ENCODE data around the gene DAB2IP.
A peak's percentile ranks its signal among the peaks of the same experiment; 100 is the strongest.

Gene DAB2IP

GRCh38 chr9:121743441-121744001 lies 92.1 kb downstream of the DAB2IP start:
- FAIRE-seq (peak; percentile 90), DNase-seq (ENCODE audit: low spot score) (peak; percentile 84)

GRCh38 chr9:121744002-121744686 lies 92.7 kb downstream of the DAB2IP start:
- FAIRE-seq (no peak), DNase-seq (ENCODE audit: low spot score) (peak; percentile 31)

GRCh38 chr9:121744687-121745395 lies 93.4 kb downstream of the DAB2IP start:
- FAIRE-seq, result no peak
- DNase-seq (ENCODE audit: low spot score), result peak; percentile 6

GRCh38 chr9:121745396-121745695 lies 93.9 kb downstream of the DAB2IP start:
- FAIRE-seq (no peak), DNase-seq (ENCODE audit: low spot score) (no peak)

GRCh38 chr9:121746411-121746810 lies 95.0 kb downstream of the DAB2IP start:
- DNase-seq (ENCODE audit: low spot score) (no peak), FAIRE-seq (no peak)

- FAIRE-seq, result no peak
- no peak for DNase-seq (ENCODE audit: low spot score)
Measured at GRCh38 chr9:121746866-121747265, 95.4 kb downstream of the DAB2IP start.

- no peak for DNase-seq (ENCODE audit: low spot score)
- FAIRE-seq, result no peak
Measured at GRCh38 chr9:121748074-121748473, 96.6 kb downstream of the DAB2IP start.

- no peak for FAIRE-seq
- no peak for DNase-seq (ENCODE audit: low spot score)
Measured at GRCh38 chr9:121748727-121749423, 97.4 kb downstream of the DAB2IP start.

- no peak for FAIRE-seq
- no peak for DNase-seq (ENCODE audit: low spot score)
Measured at GRCh38 chr9:121749614-121750013, 98.2 kb downstream of the DAB2IP start.

- no peak for FAIRE-seq
- DNase-seq (ENCODE audit: low spot score), result no peak
Measured at GRCh38 chr9:121750259-121750714, 98.9 kb downstream of the DAB2IP start.

GRCh38 chr9:121750715-121751623 lies 99.5 kb downstream of the DAB2IP start:
- no peak for FAIRE-seq
- no peak for DNase-seq (ENCODE audit: low spot score)

GRCh38 chr9:121751686-121752445 lies 100.4 kb downstream of the DAB2IP start:
- FAIRE-seq (no peak), DNase-seq (ENCODE audit: low spot score) (no peak)

GRCh38 chr9:121752929-121753328 lies 101.5 kb downstream of the DAB2IP start:
- FAIRE-seq (no peak), DNase-seq (ENCODE audit: low spot score) (no peak)

- DNase-seq (ENCODE audit: low spot score) (no peak), FAIRE-seq (no peak)
Measured at GRCh38 chr9:121753802-121754654, 102.6 kb downstream of the DAB2IP start.

GRCh38 chr9:121754655-121755436 lies 103.4 kb downstream of the DAB2IP start:
- DNase-seq (ENCODE audit: low spot score) (no peak), FAIRE-seq (no peak)

GRCh38 chr9:121755581-121755980 lies 104.1 kb downstream of the DAB2IP start:
- DNase-seq (ENCODE audit: low spot score) (no peak), FAIRE-seq (no peak)

- no peak for FAIRE-seq
Measured at GRCh38 chr9:121756474-121757280, 105.2 kb downstream of the DAB2IP start.

GRCh38 chr9:121757281-121757585 lies 105.8 kb downstream of the DAB2IP start:
- DNase-seq (ENCODE audit: low spot score) (no peak), FAIRE-seq (no peak)

More at GRCh38 chr9:121756474-121757280, 105.2 kb downstream of the DAB2IP start:
- no peak for DNase-seq (ENCODE audit: low spot score)

Data from RCC 7860 (cell line).